RPMI7951 (cell line): ENCODE results near the gene MTRFR. TPM values are rescaled to one million over a fixed set of nuclear protein-coding genes. Genes with fewer than 3 reads are reported as not detected.
"Not testable (repeated sequence)": the region's sequence is repeated elsewhere in the genome, so short reads cannot be mapped to it uniquely, and the experiment has no call there.

Experiments used
- DNase-seq: peaks from one replicate; pipeline ENCODE4 v3.0.0-alpha.2; 2012; ENCODE audit warnings: low read depth
- total RNA-seq: library from RNA; depleted of rRNA; stranded (reverse); fragments of >200 nt; shearing (Covaris generic); gene quantifications from 2 replicates; pipeline ENCODE4 v1.2.3, GENCODE V29; 2014; rRNA removed

Gene MTRFR
- 14.1 and 14.4 TPM in 2 replicates for total RNA-seq

DNA sequence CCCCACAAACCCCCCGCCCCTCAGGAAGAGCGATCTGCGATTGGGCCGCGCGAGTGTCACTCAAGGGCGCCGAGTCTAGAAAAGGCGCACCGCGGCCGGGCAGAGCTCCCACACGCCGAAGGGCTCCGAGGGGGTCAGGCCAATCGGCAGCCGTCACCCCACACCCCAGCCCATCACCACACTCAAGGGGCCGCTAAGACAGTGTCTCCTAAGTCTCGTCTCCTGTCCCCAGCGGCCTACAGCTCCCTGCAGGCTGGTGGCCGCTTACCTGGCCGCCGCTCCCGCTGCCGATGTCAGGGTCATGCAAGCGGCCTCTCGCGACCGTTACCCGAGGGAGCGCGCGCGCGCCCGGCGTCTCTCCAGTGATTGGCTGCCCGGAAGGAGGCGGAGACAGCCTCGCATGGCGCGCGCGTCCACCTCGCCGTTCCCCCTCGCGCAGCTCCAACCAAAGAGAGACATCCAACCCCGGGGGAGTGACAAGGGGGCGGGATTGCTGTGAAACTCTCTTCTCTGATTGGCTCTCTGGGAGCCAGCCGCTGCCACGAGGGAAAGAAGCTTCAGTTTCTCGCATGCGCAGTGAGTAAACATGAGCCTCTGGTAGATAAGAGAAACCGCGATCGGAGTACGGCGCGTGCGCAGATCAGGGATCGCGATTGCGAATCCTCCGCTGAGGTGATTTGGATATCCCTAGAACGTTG lies at the start of gene MTRFR, which contains the start of gene MPHOSPH9:
Gene MTRFR, plus strand, starts transcription at position 630 of the 698 bp plus-strand sequence. CDS start 20,239 bp downstream, outside the sequence.
Gene MPHOSPH9, minus strand, starts transcription at position 335 of the 698 bp plus-strand sequence. CDS start 2,777 bp downstream, outside the sequence.
- DNase-seq: peak; percentile 98

GRCh38 chr12:123187637-123188036 lies 45.6 kb upstream of the MTRFR start:
- DNase-seq: no peak

GRCh38 chr12:123199936-123200335 lies 33.3 kb upstream of the MTRFR start:
- no peak for DNase-seq

GRCh38 chr12:123200414-123200813 lies 32.8 kb upstream of the MTRFR start:
- no peak for DNase-seq

- not testable (repeated sequence) for DNase-seq
Measured at GRCh38 chr12:123206794-123207193, 26.4 kb upstream of the MTRFR start.

GRCh38 chr12:123207815-123208214 lies 25.4 kb upstream of the MTRFR start:
- not testable (repeated sequence) for DNase-seq

- no peak for DNase-seq
Measured at GRCh38 chr12:123223241-123223668, 10.0 kb upstream of the MTRFR start.

GRCh38 chr12:123225443-123225842 lies 7.8 kb upstream of the MTRFR start:
- DNase-seq: no peak

- DNase-seq: no peak
Measured at GRCh38 chr12:123227581-123228258, 5.5 kb upstream of the MTRFR start.

DNA sequence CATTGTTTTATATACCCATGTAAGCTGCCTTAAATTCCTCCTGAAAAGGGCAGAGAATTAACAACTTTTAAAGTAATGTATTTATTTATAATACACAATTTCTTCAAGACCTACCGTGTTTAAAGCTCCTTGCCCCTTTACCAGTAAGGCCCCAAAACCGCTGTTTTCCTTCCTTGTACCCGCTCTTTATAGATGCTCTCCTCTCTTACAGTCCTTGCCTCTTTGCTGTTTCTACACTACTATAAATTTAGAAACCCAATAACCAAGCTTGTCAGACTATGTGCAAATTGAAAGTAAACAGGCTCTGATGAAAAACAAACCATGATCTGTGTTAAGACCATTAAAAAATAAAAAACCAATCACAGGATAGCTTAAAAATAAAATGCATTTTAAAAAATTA lies 4.2 kb upstream of the MTRFR start:
- DNase-seq: no peak

DNA sequence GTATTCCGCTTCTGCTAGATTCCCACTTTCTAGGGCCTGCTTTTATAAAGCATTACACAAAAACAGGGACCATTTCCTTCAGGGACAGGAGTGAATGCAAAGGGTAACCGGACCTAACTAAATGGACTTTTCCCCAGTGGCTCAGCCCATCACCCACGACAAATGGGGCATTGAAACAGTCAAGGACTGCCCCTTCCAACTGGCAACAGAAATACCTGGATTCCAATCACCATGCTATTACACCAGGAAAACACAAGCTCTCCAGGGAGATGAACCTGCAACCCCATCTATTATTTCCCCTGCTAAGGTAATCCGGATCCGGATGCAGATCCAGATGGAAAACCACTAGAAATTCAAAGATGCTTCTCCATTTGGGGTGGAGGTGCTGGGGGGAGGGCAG lies 1.3 kb upstream of the MTRFR start:
- DNase-seq: no peak

DNA sequence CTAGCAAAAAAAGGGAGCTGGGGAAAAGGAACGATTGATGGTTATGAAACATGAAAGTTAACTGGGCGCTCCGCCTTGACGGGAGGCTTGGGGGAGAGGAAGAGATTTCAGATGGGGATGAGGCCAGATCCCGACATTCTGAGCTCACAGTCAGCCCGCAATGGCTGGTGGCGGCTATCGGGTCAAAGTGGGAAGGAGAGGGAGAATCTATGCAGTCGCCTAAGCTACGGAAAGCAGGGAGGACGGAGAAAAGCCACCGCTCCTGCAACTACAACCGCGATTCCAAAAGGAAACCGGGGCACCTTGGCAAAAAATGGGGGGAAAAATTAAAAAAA lies 797 bp upstream of the MTRFR start:
- no peak for DNase-seq

DNA sequence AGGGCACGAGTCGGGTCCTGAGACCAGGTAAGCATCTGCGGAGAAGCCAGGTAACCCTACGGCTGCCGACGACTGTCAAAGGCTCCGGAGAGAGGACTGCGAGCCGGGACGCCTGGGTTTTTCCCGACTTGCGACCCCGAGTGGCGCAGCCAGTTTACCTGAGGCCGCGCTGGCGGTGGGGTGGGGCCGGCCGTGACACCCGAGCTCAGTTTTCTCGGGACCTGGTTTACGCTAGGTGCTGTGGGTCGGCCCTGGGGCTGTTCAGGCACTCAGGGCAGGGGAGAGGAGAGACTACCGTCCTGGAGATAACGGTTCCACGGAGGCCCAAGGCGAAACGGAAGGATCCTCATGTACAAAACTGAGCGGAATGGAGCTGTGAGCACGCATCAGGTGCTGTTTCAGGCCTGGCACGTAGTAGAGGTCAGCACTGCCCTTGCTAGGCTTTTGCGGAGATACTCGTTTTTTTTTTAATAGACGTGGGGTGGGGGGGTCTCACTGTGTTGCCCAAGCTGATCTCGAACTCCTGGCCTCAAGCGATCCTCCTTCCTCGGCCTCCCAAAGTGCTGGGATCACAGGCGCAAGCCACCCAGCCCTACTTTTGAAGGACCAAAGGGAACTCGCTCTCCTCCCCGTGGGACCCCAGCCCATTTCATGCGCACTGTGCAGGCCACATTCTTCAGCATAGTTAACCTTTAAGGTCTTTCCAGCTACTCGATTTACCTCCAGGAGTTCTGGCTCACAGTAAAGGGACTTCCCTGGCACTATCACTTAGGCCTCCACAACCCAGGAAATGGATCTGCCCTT lies 471 bp downstream of the MTRFR start:
- DNase-seq: peak; percentile 5

GRCh38 chr12:123237646-123238329 lies 4.6 kb downstream of the MTRFR start:
- DNase-seq: peak; percentile 35

DNA sequence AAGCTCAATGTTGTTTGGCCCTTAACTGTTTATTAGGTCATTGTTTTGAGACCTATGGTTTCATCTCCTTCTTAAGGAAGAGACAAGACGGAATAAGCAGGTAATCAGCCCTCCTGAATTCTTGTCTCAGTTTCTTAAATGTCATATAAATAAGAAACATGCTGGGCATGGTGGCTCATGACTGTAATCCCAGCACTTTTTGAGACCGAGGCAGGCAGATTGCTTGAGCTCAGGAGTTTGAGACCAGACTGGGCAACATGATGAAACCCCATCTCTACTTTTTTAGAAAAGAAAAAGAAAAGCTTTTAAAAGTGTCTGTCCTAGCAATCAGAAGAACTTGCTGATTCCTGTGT lies 5.1 kb downstream of the MTRFR start:
- no peak for DNase-seq

GRCh38 chr12:123238961-123239360 lies 5.7 kb downstream of the MTRFR start:
- no peak for DNase-seq

DNA sequence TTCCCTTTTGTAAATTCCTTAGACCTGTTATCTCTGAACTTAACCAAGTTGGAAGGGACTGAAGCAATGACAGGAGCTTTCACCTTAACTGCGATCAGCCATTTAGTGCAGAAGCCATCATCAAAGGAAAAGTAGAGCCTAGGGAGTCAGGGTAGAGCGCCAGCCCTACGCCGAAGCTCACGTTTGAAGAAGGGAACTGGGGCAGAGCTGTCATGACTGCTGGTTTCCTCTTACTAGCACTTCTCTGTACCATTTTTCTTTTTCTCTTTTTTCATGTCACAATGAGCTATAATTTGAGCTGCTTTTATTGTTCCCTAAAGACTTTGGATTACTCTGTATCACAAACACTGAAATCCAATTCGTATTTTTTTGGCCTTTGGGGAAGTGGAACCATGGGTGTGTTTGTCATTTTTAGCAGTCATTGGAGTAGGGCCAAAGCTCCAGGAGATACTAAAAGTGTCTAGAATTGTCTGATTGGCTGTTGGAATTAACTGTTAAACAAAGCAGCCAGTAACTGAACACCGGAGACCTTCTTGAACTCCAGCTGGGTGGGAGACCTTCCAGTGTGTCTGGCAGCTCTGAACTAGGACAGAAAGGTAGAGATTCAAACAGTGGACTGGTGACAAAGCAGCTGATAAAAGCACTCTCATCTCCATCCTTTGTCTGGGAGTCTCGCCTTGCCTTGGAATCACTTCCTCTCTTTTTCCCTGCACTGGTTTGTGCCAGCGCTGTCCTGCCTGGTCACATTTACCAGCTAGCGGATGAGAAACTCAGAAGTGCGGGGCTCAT lies 9.1 kb downstream of the MTRFR start:
- no peak for DNase-seq

GRCh38 chr12:123243671-123244262 lies 10.5 kb downstream of the MTRFR start:
- no peak for DNase-seq

- DNase-seq: no peak
Measured at GRCh38 chr12:123245678-123246077, 12.4 kb downstream of the MTRFR start.

DNA sequence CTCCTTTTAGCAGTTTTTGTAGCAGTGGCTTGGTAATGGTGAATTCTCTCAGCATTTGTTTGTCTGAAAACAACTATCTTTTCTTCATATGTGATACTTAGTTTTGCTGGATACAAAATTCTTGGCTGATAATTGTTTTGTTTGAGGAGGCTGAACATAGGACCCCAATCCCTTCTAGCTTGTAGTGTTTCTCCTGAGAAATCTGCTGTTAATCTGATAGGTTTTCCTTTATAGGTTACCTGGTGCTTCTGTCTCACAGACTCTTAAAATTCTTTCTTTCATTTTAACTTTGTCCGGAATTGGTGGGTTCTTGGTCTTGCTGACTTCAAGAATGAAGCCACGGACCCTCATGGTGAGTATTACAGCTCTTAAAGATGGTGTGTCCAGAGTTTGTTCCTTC lies 14.9 kb downstream of the MTRFR start:
- DNase-seq: not testable (repeated sequence)
